Fibroblast of the aortic adventitia (primary cell): ENCODE results near the gene GK. TPM values are rescaled to one million over a fixed set of nuclear protein-coding genes. Genes with fewer than 3 reads are reported as not detected.

Experiments
- DNase-seq: peaks from one replicate; pipeline ENCODE4 v3.0.0-alpha.2; 2010; ENCODE audit warnings: low read depth
- H3K4me3 ChIP-seq: 2 replicates; pipeline ENCODE4 v1.5.1; 2011; ENCODE audit warnings: low read depth, mild to moderate bottlenecking, control low read depth, low read length, moderate library complexity
- total RNA-seq: library from RNA; depleted of rRNA; stranded (reverse); fragments of >200 nt; gene quantifications from 2 replicates; pipeline ENCODE4 v1.2.3, GENCODE V29; 2012; ENCODE audit warnings: low replicate concordance
- TF ChIP-seq, protein P1 (sequence below): IDR thresholded peaks from 2 replicates; pipeline ENCODE4 v1.5.1; 2011; ENCODE audit warnings: mild to moderate bottlenecking, low read length, control low read depth, inconsistent platforms; ENCODE audit not compliant: insufficient read depth

GK gene
- total RNA-seq, 1 donor: 17.7 TPM

DNA sequence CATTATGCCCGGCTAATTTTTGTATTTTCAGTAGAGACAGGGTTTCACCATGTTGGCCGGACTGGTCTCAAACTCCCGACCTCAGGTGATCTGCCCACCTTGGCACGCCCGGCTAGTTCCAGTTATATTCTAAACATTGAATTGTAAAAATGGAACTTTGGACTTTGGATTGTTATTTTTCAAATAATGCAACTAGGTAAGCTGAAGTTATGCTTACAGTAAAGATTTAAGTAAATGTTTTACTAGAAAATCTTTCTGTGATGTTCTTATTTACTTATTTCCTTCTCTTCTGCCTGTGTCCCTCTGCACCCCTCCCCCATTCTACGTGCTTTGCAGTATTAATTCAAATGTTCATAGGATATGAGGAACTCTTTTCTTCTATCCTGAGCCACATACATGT lies 26.1 kb downstream of the GK start:
- TF ChIP-seq, protein P1, sequence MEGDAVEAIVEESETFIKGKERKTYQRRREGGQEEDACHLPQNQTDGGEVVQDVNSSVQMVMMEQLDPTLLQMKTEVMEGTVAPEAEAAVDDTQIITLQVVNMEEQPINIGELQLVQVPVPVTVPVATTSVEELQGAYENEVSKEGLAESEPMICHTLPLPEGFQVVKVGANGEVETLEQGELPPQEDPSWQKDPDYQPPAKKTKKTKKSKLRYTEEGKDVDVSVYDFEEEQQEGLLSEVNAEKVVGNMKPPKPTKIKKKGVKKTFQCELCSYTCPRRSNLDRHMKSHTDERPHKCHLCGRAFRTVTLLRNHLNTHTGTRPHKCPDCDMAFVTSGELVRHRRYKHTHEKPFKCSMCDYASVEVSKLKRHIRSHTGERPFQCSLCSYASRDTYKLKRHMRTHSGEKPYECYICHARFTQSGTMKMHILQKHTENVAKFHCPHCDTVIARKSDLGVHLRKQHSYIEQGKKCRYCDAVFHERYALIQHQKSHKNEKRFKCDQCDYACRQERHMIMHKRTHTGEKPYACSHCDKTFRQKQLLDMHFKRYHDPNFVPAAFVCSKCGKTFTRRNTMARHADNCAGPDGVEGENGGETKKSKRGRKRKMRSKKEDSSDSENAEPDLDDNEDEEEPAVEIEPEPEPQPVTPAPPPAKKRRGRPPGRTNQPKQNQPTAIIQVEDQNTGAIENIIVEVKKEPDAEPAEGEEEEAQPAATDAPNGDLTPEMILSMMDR: no peak
- DNase-seq: no peak
- H3K4me3 ChIP-seq: no peak overlapping the region

DNA sequence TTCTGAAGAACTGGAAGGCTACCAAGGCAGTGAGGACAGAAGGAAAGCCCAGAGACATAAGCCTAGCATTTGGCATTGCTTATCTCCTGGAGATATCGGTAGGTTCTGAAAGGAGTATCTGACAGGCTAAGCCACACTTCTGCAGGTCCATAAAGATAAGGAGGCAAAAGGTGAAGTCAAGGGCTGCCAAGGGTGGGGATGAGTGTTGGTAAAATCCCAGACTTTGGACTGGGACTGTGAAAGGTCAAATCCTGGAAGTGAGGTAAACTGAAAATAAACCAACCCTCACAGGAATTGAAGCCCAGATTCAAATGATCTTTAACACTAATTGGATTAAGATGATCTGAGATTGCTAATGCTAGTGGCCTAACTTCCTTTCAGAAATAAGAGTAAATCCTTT lies 27.4 kb downstream of the GK start:
- no peak for DNase-seq
- TF ChIP-seq, protein P1: no peak
- H3K4me3 ChIP-seq: no peak overlapping the region

DNA sequence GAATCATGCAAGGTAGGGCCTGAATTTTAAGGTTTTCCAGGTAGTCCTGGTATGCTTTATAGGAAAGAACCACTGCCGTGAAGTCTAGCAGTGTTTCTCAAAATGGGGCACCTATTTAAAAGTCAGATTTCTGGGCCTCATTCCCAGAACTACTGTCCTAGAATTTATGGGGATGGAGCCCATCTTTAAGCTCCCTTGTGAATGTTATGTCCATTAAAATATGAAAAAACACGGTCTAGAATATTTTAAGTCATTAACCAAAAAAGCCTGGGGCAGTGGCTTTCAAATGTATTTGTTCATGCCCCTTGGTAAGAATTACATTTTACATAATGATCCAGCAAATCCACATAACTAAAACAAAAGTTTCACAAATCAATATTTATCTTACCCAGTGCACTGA lies 35.4 kb downstream of the GK start:
- no peak for DNase-seq
- no peak overlapping the region for H3K4me3 ChIP-seq
- TF ChIP-seq, protein P1: no peak

DNA sequence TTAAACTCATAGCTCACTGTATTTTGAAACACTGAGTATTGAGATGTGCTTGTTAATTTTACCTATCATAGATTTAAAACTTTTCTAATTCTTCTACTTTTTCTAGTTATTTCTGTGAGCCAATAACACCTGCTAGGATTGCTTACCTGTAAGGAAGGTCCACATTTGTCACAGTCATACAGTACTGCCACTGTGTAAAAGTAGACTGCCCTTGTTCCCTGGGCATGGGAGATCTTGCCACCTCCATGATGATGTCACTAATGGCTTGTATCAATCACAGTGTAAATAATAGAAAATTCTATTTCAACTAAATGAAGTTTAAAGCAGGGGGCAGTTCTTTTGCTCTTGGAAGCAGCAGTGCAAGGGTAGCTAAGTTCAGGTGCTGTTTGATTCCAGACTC lies 35.9 kb downstream of the GK start:
- DNase-seq: no peak
- H3K4me3 ChIP-seq: no peak overlapping the region
- TF ChIP-seq, protein P1: no peak

DNA sequence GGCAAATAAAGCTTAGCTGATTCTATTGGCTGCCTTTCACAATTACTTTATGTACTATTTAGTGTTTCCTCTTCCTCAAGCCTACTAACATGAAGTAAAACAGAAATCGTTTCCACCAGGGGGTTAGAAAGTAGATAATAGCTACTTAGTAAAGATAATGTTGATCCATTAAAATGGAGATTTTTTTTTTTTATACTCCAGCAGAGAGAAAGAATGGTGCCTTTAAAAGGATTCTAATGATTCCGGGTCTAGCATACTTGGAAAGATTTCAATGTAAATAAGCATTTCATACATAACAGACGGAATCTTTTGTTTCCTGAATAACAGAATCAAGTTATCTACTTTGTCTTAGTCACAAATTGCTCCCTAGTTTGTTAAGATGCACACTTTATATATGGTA lies 37.1 kb downstream of the GK start:
- TF ChIP-seq, protein P1: no peak
- H3K4me3 ChIP-seq: no peak overlapping the region
- peak; percentile 31 for DNase-seq

DNA sequence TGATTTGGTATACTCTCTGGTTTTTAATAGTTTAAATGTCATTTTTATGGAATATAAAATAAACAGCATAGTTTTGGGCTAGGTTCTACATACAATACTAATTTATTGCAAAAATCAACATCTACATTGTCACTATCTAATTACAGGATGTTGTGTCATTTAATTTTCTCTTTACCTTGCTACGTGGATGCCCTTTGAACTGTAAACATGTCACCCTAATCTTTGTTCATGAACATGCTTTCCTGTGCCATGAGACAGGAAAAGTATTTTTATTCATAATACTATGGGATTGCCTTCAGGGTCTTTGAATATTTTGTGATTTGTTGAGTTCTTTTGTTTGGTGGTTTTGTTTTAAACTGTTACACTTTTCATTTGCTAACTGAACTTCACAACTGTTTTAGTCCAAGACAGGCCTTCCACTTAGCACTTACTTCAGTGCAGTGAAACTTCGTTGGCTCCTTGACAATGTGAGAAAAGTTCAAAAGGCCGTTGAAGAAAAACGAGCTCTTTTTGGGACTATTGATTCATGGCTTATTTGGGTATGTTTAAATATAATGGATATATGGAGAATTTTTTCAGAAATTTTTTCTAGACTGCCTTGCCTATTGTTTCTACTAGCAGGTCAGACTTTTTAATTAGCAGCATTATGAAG lies 40.9 kb downstream of the GK start:
- TF ChIP-seq, protein P1: no peak
- no peak for DNase-seq
- no peak overlapping the region for H3K4me3 ChIP-seq

DNA sequence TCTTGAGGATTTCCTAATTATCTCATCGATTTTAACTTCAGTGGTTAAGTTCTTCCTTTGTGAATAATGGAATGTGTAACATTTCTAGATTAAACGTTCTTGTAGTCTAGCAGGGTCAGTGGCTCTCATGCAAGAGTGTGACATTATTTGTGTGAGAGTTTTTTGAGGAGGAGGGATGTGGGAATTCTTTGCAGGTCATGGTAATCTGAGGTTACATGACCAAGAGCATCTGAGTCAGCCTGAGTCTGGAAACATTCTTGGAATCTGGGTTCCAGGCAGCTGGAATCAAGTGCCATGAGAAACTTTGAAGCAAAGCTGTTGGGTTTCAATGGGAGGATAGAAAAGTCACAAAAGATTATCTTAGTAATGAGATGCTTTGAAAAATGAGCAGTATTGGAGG lies 49.5 kb downstream of the GK start:
- TF ChIP-seq, protein P1: no peak
- peak; percentile 73 for DNase-seq
- no peak overlapping the region for H3K4me3 ChIP-seq
